ENCODE measurements around the gene CENPS. TPM values are rescaled to one million over a fixed set of nuclear protein-coding genes. Genes with fewer than 3 reads are reported as not detected.

The CENPS gene
- total RNA-seq, 2 experiments from 2014 or later = 13.6 to 18.4 TPM

- CTCF ChIA-PET (ENCODE audit: unreplicated experiment) = no interaction called here
- Histone ChIP-seq H2AFZ (ENCODE audit: low read length) (no peak overlapping the region), H3K4me3 (ENCODE audit: low read depth, low read length, poor library complexity, severe bottlenecking) (no peak overlapping the region), H3K4me2 (ENCODE audit: low read length) (no peak overlapping the region), H3K36me3 (ENCODE audit: insufficient read depth, low read length) (peaks cover under 1% of the 10 kb centered on the region; the same call in 1 of the 2 replicates), H4K20me1 (ENCODE audit: insufficient read depth, low read length) (no peaks in the 10 kb centered on the region), H3K9me2 (ENCODE audit: insufficient read depth, low read length) (no peaks in the 10 kb centered on the region), H3K27ac (ENCODE audit: low read depth, low read length, poor library complexity, severe bottlenecking) (no peak overlapping the region), H3K4me1 (ENCODE audit: insufficient read depth, low read length, poor library complexity, severe bottlenecking) (peaks cover 14% of the 10 kb centered on the region), H3K79me2 (ENCODE audit: insufficient read depth, low read depth, low read length) (peaks cover 39% of the 10 kb centered on the region), H3K9me3 (ENCODE audit: low read length) (no peaks in the 10 kb centered on the region)
- TF ChIP-seq CTCF (conservative IDR thresholded peaks at IDR 0.05; ENCODE audit: low read length) (no peak), EZH2phosphoT487 (IDR thresholded peaks at IDR 0.05; ENCODE audit: borderline replicate concordance, low read depth, low read length) (no peak)
- no peak for DNase-seq (ENCODE audit: low spot score)
- no TSS peak for BruUV-seq (replicated peaks)
- POLR2A ChIA-PET = interaction anchor here (1.1 kb wide), 1 partner anchor 19 kb away, joined by 3 read pairs; no protein-coding TSS in a partner anchor
- intact Hi-C loops (cut with micrococcal nuclease; ENCODE audit: unreplicated experiment) = loop anchor here (10.0 kb wide), 1 partner anchor 444 kb away; the partner anchor contains the start of gene UBE4B
Observed at GRCh38 chr1:10479296-10479695, 49.1 kb downstream of the CENPS start.

- H3K4me3 ChIP-seq (ENCODE audit: low read depth, low read length, poor library complexity, severe bottlenecking) = no peak overlapping the region
- BruUV-seq (replicated peaks) = no TSS peak
- H2AFZ ChIP-seq (ENCODE audit: low read length) = no peak overlapping the region
- CTCF ChIA-PET (ENCODE audit: unreplicated experiment) = no interaction called here
- H3K79me2 ChIP-seq (ENCODE audit: insufficient read depth, low read depth, low read length) = peaks cover 46% of the 10 kb centered on the region
- H3K36me3 ChIP-seq (ENCODE audit: insufficient read depth, low read length) = peaks cover 8% of the 10 kb centered on the region
- H3K9me3 ChIP-seq (ENCODE audit: low read length) = no peaks in the 10 kb centered on the region
- no peaks in the 10 kb centered on the region for H3K9me2 ChIP-seq (ENCODE audit: insufficient read depth, low read length)
- POLR2A ChIA-PET = no interaction called here
- no peak for DNase-seq (ENCODE audit: low spot score)
- H4K20me1 ChIP-seq (ENCODE audit: insufficient read depth, low read length) = no peaks in the 10 kb centered on the region
- intact Hi-C loops (cut with micrococcal nuclease; ENCODE audit: unreplicated experiment) = no loop called here
- no peak overlapping the region for H3K27ac ChIP-seq (ENCODE audit: low read depth, low read length, poor library complexity, severe bottlenecking)
- H3K4me1 ChIP-seq (ENCODE audit: insufficient read depth, low read length, poor library complexity, severe bottlenecking) = peaks cover 10% of the 10 kb centered on the region
- TF ChIP-seq CTCF (conservative IDR thresholded peaks at IDR 0.05; ENCODE audit: low read length) (no peak), EZH2phosphoT487 (IDR thresholded peaks at IDR 0.05; ENCODE audit: borderline replicate concordance, low read depth, low read length) (no peak)
- H3K4me2 ChIP-seq (ENCODE audit: low read length) = no peak overlapping the region
Observed at GRCh38 chr1:10480614-10481013, 50.4 kb downstream of the CENPS start.

- Histone ChIP-seq H3K27ac (ENCODE audit: low read depth, low read length, poor library complexity, severe bottlenecking) (no peak overlapping the region), H3K4me3 (ENCODE audit: low read depth, low read length, poor library complexity, severe bottlenecking) (no peak overlapping the region), H2AFZ (ENCODE audit: low read length) (no peak overlapping the region), H4K20me1 (ENCODE audit: insufficient read depth, low read length) (no peaks in the 10 kb centered on the region), H3K9me3 (ENCODE audit: low read length) (no peaks in the 10 kb centered on the region), H3K36me3 (ENCODE audit: insufficient read depth, low read length) (peaks cover 13% of the 10 kb centered on the region), H3K4me1 (ENCODE audit: insufficient read depth, low read length, poor library complexity, severe bottlenecking) (no peaks in the 10 kb centered on the region), H3K4me2 (ENCODE audit: low read length) (no peak overlapping the region), H3K9me2 (ENCODE audit: insufficient read depth, low read length) (no peaks in the 10 kb centered on the region), H3K79me2 (ENCODE audit: insufficient read depth, low read depth, low read length) (peaks cover 29% of the 10 kb centered on the region; the same call in 1 of the 2 replicates)
- ChIA-PET POLR2A (no interaction called here), CTCF (ENCODE audit: unreplicated experiment) (interaction anchor here (0.7 kb wide), 1 partner anchor 40 kb away, joined by 3 read pairs; no protein-coding TSS in a partner anchor)
- no peak for DNase-seq (ENCODE audit: low spot score)
- TF ChIP-seq CTCF (conservative IDR thresholded peaks at IDR 0.05; ENCODE audit: low read length) = no peak
- TF ChIP-seq EZH2phosphoT487 (IDR thresholded peaks at IDR 0.05; ENCODE audit: borderline replicate concordance, low read depth, low read length) = no peak
- BruUV-seq (replicated peaks) = no TSS peak
- intact Hi-C loops (cut with micrococcal nuclease; ENCODE audit: unreplicated experiment) = no loop called here
Observed at GRCh38 chr1:10484521-10484920, 54.3 kb downstream of the CENPS start.
